NCI-H2227 (cell line): ENCODE measurements around the gene SERPINF2.
A peak's percentile ranks its signal among the peaks of the same experiment; 100 is the strongest.
"Not testable (repeated sequence)": the region's sequence is repeated elsewhere in the genome, so short reads cannot be mapped to it uniquely, and the experiment has no call there.

Experiments used
- DNase-seq: peaks from one replicate; lab custom pipeline; 2025; ENCODE audit not compliant: unreplicated experiment; lab: John Stamatoyannopoulos, UW

Gene SERPINF2

DNA sequence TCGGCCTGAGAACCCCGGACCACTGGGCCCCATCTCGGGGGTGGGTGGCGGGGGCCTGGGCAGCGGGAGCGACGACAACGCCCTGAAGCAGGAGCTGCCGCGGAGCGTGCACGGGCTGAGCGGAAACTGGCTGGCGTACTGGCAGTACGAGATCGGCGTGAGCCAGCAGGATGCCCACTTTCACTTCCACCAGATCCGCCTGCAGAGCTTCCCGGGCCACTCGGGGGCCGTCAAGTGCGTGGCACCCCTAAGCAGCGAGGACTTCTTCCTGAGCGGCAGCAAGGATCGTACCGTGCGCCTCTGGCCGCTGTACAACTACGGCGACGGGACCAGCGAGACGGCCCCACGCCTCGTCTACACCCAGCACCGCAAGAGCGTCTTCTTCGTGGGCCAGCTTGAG is 8.9 kb upstream of the SERPINF2 start:
- DNase-seq, result no peak

DNA sequence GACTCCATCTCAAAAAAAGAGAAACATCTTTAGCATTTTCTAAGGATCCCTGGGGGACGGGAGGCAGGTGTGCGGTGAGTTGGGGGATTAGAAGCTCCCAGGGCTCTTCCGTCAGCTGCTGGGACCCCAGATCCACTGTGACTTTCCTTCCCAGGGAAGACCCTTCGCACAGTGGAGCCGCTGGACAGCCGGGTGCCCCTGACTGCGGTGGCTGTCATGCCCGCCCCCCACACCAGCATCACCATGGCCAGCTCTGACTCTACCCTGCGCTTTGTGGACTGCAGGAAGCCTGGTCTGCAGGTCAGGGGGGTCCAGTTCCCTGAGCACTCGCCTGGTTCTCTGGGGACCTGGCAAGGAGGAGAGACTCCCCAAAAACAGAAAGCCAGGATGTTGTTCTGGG is 7.3 kb upstream of the SERPINF2 start:
- no peak for DNase-seq

DNA sequence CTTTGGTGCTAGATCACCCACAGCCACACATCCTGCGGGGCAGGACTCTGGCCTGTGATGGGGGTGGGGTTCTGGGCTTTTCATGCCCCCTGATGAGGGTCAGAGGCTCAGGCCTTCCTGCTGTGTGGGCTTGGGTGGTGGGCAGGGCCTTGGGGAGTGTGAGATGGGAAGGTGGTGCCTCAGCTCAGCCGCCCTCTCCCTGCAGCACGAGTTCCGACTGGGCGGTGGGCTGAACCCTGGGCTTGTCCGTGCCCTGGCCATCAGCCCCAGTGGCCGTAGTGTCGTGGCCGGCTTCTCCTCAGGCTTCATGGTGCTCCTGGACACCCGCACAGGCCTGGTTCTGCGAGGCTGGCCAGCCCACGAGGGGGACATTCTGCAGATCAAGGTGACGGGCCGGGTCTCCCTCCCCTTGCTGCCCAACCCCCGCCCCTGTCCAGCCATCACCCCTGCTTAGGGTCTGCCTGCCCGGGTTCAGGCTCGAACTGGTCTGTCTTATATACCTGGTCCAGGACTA is 6.8 kb upstream of the SERPINF2 start:
- DNase-seq, result no peak

DNA sequence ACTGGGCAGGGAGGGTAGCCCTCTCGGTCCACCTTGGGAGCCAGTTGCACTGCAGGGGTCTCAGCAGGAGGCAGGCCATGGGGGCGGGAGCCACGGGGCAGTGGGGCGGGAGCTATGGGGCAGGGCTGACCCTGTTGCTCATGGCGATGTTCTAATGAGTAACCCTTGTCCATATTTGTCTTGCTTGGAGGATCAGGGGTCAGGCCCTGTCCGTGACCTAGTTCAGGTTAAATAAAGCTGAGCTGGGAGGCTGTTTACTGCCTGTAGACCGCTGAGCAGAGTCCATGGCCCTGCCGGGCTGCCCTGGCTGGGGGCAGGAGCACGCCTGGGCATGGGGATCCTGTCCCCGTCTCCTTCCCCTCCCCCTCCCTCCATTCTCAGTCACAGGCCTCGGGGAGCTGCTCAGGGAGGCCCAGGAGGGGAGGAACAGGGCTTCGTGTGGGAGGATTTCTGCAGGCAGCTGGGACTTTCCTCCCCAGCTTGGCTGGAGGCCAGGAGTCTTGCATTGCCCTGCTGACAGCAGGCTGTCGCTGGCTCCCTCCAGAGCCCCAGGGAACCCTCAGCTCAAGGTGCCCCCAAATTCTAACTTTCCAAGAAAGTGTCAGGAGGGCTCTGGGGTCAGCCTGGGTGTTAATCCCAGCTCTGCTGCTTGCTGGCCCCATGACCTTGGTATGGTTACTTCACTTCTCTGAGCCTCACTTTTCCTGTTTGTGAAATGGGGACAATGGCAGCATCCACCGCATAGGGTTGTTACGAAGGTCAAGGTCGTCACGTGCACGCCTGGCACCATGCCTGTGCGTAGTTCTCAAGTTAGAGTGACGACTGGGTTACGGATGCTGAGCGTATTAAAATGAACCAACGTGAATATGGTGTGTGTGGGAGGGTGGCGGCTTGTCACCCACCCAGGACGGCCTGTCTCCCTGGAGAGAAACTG is 6.1 kb upstream of the SERPINF2 start:
- no peak for DNase-seq

DNA sequence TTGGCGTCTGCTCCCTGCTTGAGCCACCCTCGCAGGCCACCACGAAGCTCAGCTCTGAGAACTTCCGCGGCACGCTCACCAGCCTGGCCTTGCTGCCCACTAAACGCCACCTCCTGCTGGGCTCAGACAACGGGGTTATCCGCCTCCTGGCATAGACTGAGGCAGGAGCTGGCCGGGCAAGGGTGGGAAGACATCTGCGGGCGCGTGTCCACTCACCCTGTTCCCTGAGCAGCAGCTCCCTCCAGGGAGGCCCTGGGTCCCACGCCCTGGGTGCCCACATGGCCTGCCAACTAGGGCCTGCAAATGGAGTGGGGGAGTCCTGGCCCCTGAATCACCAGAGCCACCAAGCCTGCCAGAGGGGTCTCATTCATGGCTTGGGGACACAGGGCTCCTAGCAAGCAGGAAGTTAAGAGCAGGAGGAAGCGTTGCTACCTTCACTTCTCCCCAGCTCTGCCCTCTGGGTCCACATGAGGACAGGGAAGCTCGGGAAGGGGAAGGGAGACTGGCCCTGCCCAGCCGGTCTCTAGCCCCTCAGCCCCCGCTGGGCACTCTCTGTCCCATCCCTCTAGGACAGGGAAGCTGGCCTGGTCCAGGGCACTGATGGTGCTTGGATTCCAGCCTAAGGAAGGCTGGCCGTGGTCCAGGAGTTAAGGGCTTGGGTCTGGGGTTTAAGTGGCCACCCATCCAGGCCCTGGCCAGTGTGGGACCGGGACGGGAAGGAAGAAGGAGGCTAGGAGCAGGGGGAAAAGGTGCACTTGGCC is 5.0 kb upstream of the SERPINF2 start:
- DNase-seq, result no peak

DNA sequence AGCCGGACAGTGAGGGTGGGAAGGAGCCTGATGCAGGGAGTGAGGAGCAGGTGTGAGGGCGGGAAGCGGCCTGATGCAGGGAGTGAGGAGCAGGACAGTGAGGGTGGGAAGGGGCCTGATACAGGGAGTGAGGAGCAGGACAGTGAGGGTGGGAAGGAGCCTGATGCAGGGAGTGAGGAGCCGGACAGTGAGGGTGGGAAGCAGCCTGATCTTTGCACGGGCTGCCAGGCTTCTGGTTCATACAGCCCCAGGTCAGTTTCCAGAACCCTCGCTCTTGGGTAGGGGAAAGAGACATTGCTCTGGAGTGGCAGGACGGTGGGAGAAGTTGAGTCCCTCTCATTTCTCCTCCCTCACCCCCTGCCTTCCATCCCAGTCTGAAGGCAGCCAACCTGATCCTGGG is 772 bp upstream of the SERPINF2 start:
- not testable (repeated sequence) for DNase-seq

DNA sequence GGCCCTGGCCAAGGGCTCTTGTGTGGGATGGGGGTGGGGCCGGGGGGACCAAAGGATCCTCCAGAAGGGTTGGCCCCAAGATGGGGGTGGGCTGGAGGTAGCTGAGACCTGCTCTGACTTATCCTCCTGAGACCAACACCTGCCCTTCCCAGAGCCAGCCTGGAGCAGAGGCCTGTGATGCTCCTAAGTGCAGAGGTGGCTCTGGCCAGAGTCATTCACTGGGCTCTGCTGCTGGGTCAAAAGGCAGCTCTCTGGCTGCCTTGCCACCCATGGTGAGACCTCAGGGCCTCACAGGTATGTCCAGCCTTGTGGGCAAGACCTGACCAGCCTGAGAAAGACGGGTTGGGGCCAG is 393 bp downstream of the SERPINF2 start:
- DNase-seq, result no peak

DNA sequence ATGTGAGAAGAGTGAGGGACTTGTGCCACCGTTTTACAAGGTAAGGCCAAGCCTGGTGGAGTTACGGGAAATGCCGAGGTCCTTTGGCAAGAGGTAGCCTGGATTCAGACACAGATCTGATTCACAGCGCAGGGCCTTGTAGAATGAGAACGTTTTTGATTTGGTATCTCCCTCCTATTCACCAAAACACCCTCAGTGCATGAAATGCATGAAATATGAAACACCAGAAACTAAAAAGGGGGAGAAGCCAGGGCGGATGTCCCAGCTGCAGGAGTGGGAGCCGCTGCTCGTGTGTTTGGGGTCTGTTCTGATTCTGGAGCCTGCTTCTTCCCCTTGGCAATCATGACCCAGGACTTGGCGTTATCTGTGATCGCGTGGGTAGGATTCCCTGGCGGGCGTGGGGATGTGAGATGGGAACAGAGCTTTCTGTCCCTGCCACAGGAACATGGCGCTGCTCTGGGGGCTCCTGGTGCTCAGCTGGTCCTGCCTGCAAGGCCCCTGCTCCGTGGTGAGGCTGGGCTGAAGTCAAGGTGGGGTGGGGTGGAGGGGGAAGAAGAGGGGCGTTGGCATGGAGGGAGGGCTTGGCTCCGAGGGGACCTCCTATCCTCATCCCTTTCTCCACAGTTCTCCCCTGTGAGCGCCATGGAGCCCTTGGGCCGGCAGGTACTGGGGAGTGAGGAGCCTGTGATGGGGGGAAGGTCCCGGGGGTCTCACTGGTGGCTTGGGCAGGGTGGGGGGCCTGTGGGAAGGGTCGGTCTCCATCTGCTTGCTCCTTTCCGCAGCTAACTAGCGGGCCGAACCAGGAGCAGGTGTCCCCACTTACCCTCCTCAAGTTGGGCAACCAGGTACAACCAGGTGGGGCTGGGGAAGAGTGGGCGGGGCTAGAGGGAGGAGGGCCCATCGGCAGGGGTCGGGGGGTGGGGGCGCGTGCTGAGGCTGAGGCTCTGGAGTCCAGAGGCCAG is 2.2 kb downstream of the SERPINF2 start:
- no peak for DNase-seq

DNA sequence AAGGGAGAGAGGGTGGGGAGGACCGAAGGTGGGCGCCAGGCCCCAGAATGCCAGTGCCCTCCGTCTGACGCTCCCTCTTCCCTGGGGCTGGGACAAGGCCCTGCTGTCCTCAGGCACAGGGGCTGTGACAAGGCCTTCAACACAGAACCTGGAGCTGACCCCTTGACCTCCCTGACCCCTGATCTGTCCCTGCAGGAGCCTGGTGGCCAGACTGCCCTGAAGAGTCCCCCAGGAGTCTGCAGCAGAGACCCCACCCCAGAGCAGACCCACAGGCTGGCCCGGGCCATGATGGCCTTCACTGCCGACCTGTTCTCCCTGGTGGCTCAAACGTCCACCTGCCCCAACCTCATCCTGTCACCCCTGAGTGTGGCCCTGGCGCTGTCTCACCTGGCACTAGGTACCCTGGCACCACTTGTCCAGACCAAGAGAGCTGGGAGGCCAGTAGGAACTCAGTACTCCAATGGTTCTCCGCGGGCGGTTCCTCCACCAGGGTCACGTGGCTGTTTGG is 2.9 kb downstream of the SERPINF2 start:
- DNase-seq, result no peak

DNA sequence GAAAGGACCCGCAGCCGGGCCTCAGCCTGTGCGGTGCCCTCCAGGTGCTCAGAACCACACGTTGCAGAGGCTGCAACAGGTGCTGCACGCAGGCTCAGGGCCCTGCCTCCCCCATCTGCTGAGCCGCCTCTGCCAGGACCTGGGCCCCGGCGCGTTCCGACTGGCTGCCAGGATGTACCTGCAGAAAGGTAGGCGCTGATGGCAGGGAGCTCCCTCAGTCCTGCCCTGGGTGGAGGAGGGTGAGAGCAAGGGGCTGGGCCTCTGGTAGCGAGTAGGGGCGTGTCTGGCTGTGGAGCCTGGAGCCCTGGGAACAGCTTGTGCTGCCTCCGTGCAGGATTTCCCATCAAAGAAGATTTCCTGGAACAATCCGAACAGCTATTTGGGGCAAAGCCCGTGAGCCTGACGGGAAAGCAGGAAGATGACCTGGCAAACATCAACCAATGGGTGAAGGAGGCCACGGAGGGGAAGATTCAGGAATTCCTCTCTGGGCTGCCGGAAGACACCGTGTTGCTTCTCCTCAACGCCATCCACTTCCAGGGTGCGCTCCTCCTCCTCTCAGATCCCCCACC is 4.4 kb downstream of the SERPINF2 start:
- no peak for DNase-seq

DNA sequence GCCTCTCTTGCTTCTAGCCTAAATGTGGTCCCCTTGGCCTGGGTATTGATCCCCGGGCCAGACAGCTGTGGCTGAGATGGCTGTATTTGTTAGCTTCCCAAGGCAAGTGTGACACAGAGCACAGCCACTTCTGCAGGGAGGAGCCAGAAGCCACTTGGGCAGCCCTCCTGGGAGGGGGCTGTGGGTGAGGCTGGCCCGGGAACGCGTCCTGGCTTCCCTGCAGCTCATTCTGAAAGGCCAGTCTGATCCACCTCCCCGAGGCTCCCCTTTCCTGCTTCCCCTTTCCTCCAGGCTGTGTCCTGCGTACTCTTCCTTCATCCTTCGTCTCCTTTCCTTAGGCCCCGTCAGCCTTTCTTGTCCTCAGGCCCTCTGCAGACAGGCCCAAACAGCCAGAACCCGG is 8.0 kb downstream of the SERPINF2 start:
- no peak for DNase-seq

DNA sequence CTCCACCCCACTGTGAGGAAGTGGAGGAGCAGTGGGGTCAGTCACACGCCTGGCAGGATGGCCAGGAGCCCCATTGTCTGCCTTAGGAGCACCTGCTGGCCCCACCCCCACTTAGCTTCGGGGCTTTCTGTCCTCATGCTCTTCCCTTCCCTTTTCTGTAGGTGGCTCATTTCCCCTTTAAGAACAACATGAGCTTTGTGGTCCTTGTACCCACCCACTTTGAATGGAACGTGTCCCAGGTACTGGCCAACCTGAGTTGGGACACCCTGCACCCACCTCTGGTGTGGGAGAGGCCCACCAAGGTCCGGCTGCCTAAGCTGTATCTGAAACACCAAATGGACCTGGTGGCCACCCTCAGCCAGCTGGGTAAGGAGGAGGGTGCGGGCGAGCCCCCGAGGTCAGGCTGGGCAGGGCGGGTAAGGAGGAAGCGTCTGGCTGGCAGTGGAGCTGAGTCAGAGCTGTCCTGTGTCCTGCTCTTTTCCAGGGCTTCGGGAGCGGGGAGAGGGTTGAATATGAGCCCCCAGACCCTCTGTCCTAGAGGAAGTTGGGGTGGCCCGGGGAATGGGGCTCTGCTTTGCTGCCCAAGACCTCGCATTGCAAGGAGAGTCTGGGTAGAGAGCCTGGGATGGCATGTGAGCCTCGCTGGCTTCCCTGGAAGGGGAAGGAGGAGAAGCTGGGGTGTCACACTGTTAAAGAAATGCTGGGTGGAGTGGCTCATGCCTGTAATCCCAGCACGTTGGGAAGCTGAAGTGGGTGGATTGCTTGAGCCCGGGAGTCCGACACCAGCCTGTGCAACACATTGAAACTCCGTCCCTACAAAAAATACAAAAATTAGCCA is 10.0 kb downstream of the SERPINF2 start:
- no peak for DNase-seq

DNA sequence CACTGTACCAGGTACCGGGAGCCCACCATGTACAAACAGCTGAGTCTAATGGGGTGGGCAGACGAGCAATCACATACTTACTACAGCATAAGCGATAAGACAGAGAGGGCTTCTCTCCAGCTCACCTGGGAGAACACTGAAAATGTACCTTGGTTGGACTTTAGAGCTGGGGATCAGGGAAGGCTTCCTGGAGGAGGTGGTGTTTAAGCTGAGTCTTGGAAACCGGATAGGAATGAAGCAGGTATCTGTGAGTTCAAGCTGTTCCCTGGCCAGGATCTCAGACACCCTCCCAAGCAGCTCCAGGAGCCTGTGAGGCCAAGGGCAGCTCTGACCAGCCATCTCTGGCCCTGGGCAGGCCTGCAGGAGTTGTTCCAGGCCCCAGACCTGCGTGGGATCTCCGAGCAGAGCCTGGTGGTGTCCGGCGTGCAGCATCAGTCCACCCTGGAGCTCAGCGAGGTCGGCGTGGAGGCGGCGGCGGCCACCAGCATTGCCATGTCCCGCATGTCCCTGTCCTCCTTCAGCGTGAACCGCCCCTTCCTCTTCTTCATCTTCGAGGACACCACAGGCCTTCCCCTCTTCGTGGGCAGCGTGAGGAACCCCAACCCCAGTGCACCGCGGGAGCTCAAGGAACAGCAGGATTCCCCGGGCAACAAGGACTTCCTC is 11.2 kb downstream of the SERPINF2 start:
- no peak for DNase-seq

DNA sequence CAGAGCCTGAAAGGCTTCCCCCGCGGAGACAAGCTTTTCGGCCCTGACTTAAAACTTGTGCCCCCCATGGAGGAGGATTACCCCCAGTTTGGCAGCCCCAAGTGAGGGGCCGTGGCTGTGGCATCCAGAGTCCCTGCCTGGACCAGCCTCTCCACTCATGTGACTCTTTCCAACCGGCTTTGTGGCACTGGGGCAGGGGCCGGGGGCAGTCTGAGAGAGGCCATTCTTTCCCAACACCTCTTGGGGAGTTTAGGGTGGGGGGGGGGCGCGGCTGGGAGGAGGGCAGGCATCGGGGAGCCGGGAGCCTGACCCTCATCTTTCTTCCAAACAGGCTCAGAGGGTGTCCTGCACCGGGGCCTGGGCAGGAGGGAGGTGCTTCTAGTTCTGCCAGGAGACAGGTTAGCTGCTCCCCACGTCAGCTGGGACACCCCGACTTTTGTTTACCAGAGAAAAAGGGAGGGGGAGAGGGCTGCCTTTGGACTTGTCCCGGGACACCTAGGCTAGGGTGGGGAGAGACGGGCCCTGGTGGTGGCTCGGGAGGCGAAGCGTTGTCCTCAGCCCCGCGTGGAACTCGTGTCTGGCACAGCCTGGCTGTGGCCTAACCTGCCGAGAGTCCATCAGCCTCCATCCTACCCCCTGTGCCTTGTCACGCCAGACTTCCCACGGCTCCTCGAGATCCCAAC is 11.9 kb downstream of the SERPINF2 start:
- DNase-seq, result no peak

DNA sequence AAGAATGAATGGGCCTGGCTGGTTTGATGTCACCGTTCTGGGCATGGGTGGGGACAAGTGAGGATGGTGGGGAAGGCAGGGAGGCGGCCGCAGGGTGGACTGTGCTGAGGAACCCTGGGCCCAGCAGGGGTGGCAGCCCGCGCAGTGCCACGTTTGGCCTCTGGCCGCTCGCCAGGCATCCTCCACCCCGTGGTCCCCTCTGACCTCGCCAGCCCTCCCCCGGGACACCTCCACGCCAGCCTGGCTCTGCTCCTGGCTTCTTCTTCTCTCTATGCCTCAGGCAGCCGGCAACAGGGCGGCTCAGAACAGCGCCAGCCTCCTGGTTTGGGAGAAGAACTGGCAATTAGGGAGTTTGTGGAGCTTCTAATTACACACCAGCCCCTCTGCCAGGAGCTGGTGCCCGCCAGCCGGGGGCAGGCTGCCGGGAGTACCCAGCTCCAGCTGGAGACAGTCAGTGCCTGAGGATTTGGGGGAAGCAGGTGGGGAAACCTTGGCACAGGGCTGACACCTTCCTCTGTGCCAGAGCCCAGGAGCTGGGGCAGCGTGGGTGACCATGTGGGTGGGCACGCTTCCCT is 12.7 kb downstream of the SERPINF2 start:
- DNase-seq, result peak; percentile 17

DNA sequence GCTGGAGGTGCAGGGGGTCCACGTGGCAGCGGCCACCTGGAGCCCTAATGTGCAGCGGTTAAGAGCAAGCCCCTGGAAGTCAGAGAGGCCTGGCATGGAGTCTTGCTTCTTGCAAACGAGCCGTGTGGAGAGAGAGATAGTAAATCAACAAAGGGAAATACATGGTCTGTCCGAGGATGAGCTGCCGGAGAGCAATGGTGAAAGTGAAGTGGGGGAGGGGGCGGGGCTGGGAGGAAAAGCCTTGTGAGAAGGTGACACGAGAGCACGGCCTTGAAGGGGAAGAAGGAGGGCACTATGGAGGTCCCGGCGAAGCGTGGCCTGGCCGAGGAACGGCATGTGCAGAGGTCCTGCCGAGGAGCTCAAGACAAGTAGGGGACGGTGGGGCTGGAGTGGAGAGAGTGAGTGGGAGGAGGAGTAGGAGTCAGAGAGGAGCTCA is 13.2 kb downstream of the SERPINF2 start:
- DNase-seq, result no peak

DNA sequence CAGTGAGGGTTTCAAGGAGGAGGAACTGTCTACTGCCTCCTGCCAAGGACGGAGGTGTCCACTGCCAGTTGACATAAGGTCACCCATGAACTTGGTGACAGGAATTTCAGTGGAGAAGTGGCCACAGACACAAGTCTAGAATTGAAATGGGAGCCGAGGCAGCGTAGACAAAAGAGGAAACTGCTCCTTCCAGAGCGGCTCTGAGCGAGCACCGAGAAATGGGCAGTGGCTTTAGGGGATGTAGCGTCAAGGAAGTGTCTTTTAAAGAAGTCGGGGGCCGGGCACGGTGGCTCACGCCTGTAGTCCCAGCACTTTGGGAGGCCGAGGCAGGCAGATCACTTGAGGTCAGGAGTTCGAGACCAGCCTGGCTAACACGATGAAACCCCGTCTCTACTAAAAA is 16.1 kb downstream of the SERPINF2 start:
- no peak for DNase-seq

DNA sequence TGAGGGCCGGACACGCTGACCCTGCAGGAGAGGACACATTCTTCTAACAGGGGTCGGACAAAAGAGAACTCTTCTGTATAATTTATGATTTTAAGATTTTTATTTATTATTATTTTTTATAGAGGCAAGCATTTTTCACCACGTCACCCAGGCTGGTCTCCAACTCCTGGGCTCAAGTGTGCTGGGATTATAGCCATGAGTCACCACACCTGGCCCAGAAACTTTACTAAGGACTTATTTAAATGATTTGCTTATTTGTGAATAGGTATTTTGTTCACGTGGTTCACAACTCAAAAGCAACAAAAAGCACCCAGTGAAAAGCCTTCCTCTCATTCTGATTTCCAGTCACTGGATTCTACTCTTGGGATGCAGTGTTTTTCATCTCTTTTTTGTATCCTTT is 16.9 kb downstream of the SERPINF2 start:
- DNase-seq, result no peak
